C4-2B (cell line): ENCODE measurements around the gene LAMC3.

Source experiments
- ZFX ChIP-seq: fragments of 450-650 bp; IDR thresholded peaks from 2 replicates; pipeline ENCODE4 v1.6.1; 2017
- TF ChIP-seq, protein P1 (sequence below): fragments of 450-650 bp; conservative IDR thresholded peaks from 2 replicates; pipeline ENCODE4 v1.5.1; 2017; ENCODE audit warnings: mild to moderate bottlenecking

DNA sequence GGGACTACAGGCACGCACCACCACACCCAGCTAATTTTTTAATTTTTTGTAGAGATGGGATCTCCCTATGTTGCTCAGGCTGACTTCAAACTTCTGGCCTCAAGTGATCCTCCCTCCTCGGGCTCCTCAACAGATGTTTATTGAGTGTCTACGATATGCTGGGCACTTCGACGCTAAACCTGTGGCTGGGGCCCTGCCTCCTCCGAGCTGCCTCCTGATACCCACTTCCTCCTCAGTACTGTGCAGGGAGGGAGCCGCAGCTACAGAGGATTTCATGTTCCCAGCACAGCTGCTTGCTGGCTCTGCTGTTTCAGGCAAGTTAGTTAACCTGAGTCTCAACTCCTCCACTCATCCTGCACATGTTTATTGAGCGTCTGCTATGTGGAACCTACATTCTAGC lies 97.0 kb downstream of the LAMC3 start:
- TF ChIP-seq, protein P1, sequence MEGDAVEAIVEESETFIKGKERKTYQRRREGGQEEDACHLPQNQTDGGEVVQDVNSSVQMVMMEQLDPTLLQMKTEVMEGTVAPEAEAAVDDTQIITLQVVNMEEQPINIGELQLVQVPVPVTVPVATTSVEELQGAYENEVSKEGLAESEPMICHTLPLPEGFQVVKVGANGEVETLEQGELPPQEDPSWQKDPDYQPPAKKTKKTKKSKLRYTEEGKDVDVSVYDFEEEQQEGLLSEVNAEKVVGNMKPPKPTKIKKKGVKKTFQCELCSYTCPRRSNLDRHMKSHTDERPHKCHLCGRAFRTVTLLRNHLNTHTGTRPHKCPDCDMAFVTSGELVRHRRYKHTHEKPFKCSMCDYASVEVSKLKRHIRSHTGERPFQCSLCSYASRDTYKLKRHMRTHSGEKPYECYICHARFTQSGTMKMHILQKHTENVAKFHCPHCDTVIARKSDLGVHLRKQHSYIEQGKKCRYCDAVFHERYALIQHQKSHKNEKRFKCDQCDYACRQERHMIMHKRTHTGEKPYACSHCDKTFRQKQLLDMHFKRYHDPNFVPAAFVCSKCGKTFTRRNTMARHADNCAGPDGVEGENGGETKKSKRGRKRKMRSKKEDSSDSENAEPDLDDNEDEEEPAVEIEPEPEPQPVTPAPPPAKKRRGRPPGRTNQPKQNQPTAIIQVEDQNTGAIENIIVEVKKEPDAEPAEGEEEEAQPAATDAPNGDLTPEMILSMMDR: no peak
- TF ChIP-seq ZFX: no peak
